Right renal cortex interstitium (tissue), 3 donors: ENCODE results near the gene CLEC18A. TPM values are rescaled to one million over a fixed set of nuclear protein-coding genes. Genes with fewer than 3 reads are reported as not detected.
"Not testable (repeated sequence)": the region's sequence is repeated elsewhere in the genome, so short reads cannot be mapped to it uniquely, and the experiment has no call there.

Experiments
- DNase-seq, 3 donors: peaks; one replicate each; pipeline ENCODE4 v3.0.0-alpha.2; 2013; ENCODE audit warnings: low read depth in 3 of 3, low spot score in 2 of 3
- polyA plus RNA-seq, 3 donors: library from polyadenylated mRNA; unstranded; fragments of 120-200 nt; gene quantifications; one replicate each; pipeline ENCODE4 v1.2.1, GENCODE V29; 2013; ENCODE audit not compliant: insufficient read length in 3 of 3

CLEC18A gene
- polyA plus RNA-seq, 3 donors, result 56.3 to 64.6 (median 59.7) TPM

- DNase-seq, result no peak
Measured at GRCh38 chr16:69929480-69929879, 21.7 kb upstream of the CLEC18A start.

DNA sequence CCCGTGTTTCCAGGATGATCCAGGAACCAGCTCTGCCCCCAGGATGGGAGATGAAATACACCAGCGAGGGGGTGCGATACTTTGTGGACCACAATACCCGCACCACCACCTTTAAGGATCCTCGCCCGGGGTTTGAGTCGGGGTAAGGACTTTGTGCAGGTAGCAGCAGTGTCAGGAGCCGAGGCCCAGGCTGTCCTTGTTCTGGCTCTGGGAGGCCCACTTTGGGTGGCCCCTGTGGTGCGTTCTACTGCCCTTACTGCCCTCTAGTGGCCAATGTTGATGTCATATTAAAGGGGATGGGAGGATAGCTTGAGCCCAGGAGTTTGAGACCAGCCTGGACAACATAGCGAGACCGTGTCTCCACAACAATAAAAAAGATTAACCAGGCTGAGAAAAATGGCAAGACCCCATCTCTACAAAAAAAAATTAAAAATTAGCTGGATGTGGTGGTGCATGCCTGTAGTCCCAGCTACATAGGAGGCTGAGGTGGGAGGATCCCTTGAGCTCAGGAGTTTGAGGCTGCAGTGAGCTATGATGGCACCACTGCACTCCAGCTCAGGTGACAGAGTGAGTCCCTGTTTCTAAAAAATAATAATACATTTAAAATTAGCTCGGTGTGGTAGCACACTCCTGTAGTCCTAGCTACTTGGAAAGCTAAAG lies 20.9 kb upstream of the CLEC18A start:
- DNase-seq, result no peak

DNA sequence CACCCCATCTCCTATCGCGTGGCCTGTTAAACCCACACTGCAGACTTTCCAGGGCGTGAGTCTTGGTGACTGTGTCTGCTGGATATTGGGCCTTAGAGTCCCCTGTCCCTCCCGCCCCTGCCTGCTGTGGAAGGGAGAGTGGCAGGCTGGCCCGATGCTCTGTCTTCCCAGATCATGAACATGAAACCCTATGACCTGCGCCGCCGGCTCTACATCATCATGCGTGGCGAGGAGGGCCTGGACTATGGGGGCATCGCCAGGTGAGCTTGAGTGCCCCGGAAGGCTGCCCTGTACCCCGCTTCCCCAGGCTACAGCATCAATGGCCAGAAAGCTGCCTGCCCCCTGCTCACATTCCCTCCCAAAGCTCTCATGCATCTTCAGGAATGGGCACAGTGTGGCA lies 19.5 kb upstream of the CLEC18A start:
- no peak for DNase-seq

DNA sequence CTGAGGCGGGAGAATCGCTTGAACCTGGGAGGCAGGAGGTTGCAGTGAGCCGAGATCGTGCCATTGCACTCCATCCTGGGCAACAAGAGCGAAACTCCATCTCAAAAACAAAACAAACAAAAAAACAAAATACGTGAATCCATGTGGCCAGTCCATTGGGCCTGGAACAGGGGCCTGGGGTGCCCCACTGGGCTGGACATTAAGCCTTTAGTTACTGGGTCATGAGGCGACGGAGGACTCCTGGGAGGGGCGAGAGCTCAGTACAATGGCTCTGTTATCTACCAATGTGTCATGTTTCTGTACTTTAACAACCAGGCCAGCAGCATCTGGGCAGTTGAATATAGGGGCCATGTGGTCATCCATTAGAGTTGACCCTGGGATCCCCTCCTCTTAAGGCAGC lies 18.9 kb upstream of the CLEC18A start:
- no peak for DNase-seq

DNA sequence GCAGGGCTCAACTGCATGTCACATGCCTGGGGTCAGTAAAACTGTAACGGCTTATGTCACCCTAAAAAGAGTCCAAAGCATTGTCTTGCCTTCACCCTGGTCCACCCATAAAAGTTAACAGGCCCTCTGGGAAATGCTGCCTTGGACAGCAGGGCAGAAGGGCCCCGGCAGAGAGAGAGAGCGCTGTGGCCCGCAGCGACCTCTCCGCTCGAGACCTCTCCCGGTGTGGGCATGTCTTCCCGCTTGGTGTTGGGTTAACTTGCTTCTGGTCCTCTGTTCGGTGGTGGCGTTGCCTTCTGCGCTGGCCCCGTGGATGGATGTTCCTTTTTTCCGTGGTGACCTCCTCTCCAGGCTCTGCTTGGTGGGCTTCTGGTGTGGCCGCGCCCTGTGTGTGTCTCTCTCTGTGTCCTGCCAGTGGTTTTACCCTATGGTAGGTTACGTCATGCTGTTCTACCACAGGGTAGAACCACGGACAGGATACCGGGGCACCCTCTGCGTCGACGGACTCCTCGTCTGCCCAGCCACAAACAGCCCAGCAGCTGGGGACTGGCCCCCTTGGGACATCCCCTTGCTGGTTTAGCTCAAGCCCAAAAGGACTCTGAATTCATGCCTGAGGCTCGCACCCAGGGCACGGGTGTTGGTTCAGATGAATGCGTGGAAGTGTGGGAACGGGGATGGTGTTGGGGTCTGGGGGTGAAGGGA lies 18.3 kb upstream of the CLEC18A start:
- no peak for DNase-seq

DNA sequence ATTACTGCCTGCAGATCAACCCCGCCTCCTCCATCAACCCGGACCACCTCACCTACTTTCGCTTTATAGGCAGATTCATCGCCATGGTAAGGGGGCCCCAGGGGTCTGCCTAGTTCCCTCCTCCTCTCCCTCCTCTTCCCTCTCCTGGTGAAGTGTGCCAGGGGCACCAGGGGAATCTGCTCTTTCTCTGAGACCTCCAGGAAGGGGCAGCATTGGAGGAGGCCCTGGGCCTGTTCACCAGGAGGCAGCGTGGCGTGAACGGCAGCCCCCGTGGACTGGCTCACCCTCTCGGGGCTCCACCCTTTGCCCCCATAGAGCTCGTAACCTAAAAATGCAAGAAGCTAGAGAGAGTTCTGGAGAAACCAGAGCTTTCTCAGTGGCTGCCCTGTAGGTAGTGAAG lies 17.1 kb upstream of the CLEC18A start:
- no peak for DNase-seq

DNA sequence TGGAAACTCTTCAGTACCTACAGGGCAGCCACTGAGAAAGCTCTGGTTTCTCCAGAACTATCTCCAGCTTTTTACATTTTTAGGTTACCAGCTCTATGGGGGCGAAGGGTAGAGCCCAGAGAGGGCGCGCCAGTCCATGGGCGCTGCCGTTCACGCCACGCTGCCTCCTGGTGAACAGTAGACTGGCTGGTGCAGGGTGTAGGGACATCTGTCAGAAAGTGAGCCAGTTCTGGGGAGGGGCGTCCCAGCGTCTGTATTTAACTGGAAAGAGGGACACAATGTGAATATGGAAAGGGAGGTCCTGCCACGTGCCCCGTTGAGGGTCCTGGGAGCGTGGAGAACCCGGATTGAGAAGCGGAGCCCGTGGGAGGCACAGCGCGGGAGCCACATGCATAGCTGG lies 16.4 kb upstream of the CLEC18A start:
- no peak for DNase-seq

- no peak for DNase-seq
Measured at GRCh38 chr16:69935278-69935711, 15.8 kb upstream of the CLEC18A start.

GRCh38 chr16:69935740-69936139 lies 15.4 kb upstream of the CLEC18A start:
- no peak for DNase-seq

DNA sequence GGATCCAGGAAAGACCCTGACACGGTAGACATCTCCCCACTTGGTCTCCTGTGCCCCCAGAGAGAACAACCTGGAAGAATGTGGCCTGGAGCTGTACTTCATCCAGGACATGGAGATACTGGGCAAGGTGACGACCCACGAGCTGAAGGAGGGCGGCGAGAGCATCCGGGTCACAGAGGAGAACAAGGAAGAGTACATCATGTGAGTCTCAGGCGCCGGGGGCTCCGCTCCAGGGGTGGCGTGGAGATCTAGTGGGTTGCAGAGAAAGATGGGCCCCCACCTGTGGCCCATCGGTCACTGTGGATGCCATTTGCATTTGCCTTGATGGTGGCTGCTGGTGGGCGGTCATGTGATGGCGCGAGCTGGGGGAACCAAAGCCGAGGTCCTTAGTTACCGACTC lies 14.9 kb upstream of the CLEC18A start:
- DNase-seq, result no peak

DNA sequence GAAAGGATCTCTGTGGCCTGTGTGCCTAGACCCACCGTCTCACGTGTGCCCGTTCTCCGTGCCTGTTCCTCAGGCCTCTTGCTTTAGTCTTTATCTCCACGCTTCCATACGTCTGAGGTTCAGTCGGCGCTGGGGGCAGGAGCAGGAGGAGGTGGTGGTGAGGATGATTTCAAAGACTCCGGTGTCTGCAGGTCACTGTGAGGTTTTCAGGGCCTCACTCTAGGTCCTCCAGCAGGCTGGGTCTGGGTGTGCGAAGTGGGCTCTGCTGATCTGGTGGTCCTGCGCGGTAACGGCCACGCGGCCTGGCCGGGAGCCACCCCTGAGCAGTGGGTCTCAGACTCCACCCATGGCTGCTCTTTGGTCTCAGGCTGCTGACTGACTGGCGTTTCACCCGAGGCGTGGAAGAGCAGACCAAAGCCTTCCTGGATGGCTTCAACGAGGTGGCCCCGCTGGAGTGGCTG lies 14.4 kb upstream of the CLEC18A start:
- DNase-seq, result no peak

DNA sequence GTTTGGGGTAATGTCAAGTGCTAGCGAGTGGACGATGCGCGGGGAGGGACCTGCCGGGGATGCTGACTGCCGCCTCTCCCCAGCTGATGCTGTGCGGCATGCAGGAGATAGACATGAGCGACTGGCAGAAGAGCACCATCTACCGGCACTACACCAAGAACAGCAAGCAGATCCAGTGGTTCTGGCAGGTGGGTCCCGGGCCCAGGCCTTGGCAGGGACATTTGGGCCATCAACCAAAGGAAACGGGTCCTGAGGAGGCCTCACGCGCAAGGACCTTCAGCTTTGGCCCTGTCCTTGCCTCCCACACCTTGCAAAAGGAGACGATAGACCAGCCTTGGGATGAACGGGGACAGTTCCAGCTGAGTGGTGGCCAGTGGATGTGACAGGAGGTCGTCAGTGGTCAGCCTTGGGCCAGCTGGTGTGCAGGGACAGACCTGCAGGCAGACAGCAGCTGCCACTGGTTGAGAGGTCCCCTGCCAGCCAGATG lies 13.6 kb upstream of the CLEC18A start:
- no peak for DNase-seq

DNA sequence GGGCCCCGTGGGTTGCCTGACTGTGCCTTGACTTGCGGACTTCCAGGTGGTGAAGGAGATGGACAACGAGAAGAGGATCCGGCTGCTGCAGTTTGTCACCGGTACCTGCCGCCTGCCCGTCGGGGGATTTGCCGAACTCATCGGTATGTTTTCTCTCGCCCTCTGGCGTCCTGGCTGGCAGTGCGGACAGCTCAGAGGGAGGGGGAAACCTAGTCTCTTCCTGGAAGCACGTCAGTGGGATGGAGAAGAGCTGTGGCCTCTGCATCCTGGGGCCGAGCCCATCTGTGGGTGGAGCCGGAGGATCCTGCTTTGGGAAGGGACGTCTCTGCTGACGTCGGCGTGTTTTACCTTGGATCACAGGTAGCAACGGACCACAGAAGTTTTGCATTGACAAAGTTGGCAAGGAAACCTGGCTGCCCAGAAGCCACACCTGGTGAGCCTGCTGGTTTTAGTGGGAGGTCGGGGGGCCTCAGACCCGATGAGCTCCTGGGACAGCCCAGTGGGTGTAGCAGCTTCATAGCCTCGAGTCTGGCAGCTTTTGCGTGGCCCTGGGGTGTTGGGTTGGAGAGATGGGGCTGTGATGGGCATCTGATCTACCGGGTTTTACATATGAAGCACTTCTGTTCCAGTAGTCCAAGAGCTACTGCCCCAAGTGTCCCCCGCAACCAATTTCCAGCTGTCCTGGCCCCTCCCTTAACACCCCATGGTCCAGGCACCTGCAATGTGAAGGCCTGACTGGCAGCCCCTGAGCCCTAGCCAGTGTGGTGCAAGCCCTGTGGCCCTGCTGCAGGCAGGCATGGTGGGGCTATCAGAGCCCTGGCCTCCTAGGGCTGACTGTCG lies 11.9 kb upstream of the CLEC18A start:
- no peak for DNase-seq

GRCh38 chr16:69939821-69940585 lies 11.1 kb upstream of the CLEC18A start:
- DNase-seq, result no peak

GRCh38 chr16:69940676-69941075 lies 10.5 kb upstream of the CLEC18A start:
- DNase-seq, result no peak

DNA sequence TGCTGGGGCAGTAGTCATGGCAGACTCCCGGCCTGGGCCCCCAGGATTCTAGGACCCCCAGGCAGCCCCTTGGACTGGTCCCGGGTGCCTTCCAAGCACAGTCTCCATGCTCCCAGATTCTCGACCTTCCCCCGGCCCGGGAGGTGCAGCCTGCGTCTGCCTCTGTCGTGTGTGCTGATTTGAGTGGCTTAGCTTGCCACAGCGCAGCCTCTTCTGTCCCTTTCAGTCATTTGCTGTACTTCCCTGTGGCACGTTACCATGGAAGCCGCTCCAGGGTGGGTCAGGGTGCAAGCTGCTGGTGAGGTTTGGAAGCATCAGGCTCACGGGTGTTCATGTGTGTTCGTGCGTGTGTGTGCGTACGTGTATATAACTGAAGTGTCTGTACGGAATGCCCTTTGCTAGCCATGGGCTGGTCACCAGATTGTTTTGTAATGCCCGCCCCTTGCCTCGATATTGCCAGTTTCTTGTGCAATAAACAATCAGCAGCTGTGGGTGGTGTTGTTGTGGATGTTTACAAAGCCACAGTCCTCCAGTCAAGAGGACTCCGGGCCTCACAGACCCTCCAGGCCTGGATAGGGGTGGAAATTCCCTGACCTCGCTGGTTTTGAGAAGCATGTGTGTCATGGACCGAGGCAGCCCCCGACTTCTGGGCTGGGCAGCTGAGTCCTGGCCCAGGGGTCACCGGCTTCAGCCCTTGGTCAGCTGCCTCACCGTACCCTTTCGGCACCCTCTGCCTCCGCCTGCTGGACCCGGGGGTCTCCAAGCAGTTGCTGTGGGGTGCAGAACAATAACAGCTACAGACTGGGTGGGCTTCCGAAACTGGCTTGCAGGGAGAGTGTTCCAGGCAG lies 9.7 kb upstream of the CLEC18A start:
- no peak for DNase-seq

DNA sequence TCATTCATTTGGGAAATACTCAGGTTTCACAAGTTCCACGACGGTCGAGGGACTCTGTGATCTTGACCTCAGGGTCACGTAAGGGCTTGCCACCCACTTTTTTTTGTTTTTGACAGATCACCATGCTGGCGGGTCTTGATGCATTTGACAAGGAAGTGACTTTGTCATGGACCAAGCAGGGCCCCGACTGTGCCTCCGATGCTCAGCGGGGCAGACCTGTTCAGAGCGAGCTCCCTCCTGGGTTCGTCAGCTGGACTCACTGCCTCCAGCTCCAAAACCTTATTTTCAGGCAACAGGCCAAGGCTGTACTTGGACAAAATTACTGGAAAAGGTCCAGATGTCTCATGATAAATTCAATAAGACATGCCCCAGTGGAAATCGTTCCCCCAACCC lies 9.0 kb upstream of the CLEC18A start:
- no peak for DNase-seq

GRCh38 chr16:69942627-69943170 lies 8.4 kb upstream of the CLEC18A start:
- DNase-seq, result no peak

GRCh38 chr16:69943241-69944036 lies 7.7 kb upstream of the CLEC18A start:
- not testable (repeated sequence) for DNase-seq
